ENCODE data around the gene PPIL1.
A peak's percentile ranks its signal among the peaks of the same experiment; 100 is the strongest.

Gene PPIL1

GRCh38 chr6:36852481-36853147 lies 22.0 kb downstream of the PPIL1 start:
- DNase-seq, result no peak

GRCh38 chr6:36851626-36852025 lies 23.0 kb downstream of the PPIL1 start:
- DNase-seq, result no peak

- peak; percentile 23 for DNase-seq
These were observed 23.4 kb downstream of the PPIL1 start for GRCh38 chr6:36851149-36851614.

GRCh38 chr6:36850021-36850420 lies 24.6 kb downstream of the PPIL1 start:
- DNase-seq, result no peak

- DNase-seq, result no peak
These were observed 25.8 kb downstream of the PPIL1 start for GRCh38 chr6:36848658-36849441.

GRCh38 chr6:36847991-36848390 lies 26.6 kb downstream of the PPIL1 start:
- DNase-seq, result no peak

GRCh38 chr6:36847152-36847551 lies 27.5 kb downstream of the PPIL1 start:
- DNase-seq, result no peak

- DNase-seq, result no peak
These were observed 29.4 kb downstream of the PPIL1 start for GRCh38 chr6:36845233-36845632.

- no peak for DNase-seq
These were observed 30.1 kb downstream of the PPIL1 start for GRCh38 chr6:36844232-36845170.

GRCh38 chr6:36843170-36843569 lies 31.4 kb downstream of the PPIL1 start:
- no peak for DNase-seq

- DNase-seq, result no peak
These were observed 32.8 kb downstream of the PPIL1 start for GRCh38 chr6:36841756-36842155.

- DNase-seq, result peak; percentile 36
These were observed 33.9 kb downstream of the PPIL1 start for GRCh38 chr6:36840432-36841403.

GRCh38 chr6:36839749-36840431 lies 34.7 kb downstream of the PPIL1 start:
- peak; percentile 46 for DNase-seq

- DNase-seq, result peak; percentile 10
These were observed 35.5 kb downstream of the PPIL1 start, which contains the start of gene CPNE5 for GRCh38 chr6:36838896-36839748. CPNE5 (minus strand) TSS chr6:36839444; CDS start chr6:36839377, 67 bp downstream.

- DNase-seq, result no peak
These were observed 36.9 kb downstream of the PPIL1 start for GRCh38 chr6:36837686-36838085.

- no peak for DNase-seq
These were observed 37.6 kb downstream of the PPIL1 start for GRCh38 chr6:36837022-36837339.

- DNase-seq, result no peak
These were observed 38.2 kb downstream of the PPIL1 start for GRCh38 chr6:36836111-36837021.

GRCh38 chr6:36834576-36835341 lies 39.8 kb downstream of the PPIL1 start:
- DNase-seq, result no peak
